Activated CD4-positive, alpha-beta T cell treated with anti-CD3 and anti-CD28 coated beads for 36 hours (primary cell): ENCODE measurements around the gene NEUROG3. TPM values are rescaled to one million over a fixed set of nuclear protein-coding genes. Genes with fewer than 3 reads are reported as not detected.

Source experiments
- ATAC-seq: fragments of 200-7000 bp; cut with Tn5 transposase; one replicate; pipeline ENCODE4 v1.10.0; 2021; ENCODE audit warnings: mild to moderate bottlenecking, moderate library complexity
- CTCF ChIA-PET: fragments of 350-600 bp; sonication (Branson Sonifier 250); formaldehyde crosslinking; loops from one replicate; lab custom pipeline; 2021; ENCODE audit warnings: antibody characterized with exemption; lab: Charles Lee
- POLR2A ChIA-PET: fragments of 350-600 bp; sonication (Branson Sonifier 250); formaldehyde crosslinking; loops from one replicate; lab custom pipeline; 2021; ENCODE audit warnings: antibody characterized with exemption, inconsistent platforms; lab: Charles Lee
- DNase-seq: peaks from one replicate; pipeline ENCODE4 v3.0.0-alpha.2; 2020
- H3K27ac Mint-ChIP-seq: one replicate; pipeline ENCODE4 v1.8.0; 2021; ENCODE audit warnings: mixed read lengths
- H3K27me3 Mint-ChIP-seq: one replicate; pipeline ENCODE4 v1.8.0; 2021; ENCODE audit warnings: mixed read lengths
- H3K36me3 Mint-ChIP-seq: one replicate; pipeline ENCODE4 v1.8.0; 2021; ENCODE audit warnings: low read depth, mixed read lengths
- H3K4me1 Mint-ChIP-seq: one replicate; pipeline ENCODE4 v1.8.0; 2021; ENCODE audit warnings: mixed read lengths
- H3K4me3 Mint-ChIP-seq: one replicate; pipeline ENCODE4 v1.8.0; 2021; ENCODE audit warnings: mild to moderate bottlenecking, moderate library complexity, mixed read lengths
- H3K9me3 Mint-ChIP-seq: one replicate; pipeline ENCODE4 v1.8.0; 2021; ENCODE audit warnings: low read depth, mixed read lengths
- intact Hi-C, 2 experiments: fragments of 100-400 bp; cut with DNase I in 1 of 2; cut with micrococcal nuclease in 1 of 2; formaldehyde crosslinking; loops; one replicate each; pipeline versions ENCODE4 v1.14.2 to v1.15.1; 2022 to 2024; cut with DNase I, micrococcal nuclease
- total RNA-seq, 2 experiments: library from RNA; stranded (reverse); gene quantifications; one replicate each; pipeline ENCODE4 v1.2.3, GENCODE V29; 2021

Gene NEUROG3
- total RNA-seq, 2 experiments from 2014 or later: 0.18 to 0.21 TPM

DNA sequence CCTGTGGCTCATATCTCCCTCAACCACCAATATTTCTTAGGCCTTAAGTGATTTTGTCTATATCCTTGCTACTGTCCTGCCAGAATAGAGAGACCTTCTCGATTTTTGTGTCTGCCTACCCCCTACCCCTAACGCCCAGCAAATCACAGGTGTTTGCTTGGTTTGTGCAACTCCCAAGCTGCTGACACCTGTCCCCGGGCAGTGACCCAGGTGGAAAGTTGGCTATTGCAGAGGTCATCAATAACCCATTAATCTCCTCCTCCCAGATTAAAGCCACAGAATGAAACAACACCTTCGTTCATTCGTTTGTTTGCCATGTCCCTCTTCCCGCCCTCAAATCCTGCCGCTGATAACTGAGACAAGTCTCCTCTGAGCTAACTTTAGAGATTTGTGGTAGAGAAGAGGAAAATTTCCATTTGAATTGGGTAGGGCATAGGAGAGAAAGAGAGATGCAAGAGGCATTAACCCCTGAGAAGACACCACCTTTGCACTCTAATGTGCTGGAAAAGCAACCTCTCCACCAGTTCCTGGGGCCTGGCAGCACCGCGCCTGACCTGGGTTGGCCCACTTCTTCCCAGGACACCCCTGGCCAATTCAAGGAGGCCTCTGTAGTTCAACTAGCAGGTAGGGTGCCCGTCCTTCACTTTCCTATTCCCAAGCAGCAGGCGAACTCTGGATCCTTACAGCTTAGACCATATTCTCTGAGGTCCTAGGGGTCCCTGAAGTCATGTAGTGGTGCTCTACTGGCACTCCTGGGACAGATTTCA is 3.0 kb downstream of the NEUROG3 start:
- POLR2A ChIA-PET: no interaction called here
- intact Hi-C loops: no loop called here

DNA sequence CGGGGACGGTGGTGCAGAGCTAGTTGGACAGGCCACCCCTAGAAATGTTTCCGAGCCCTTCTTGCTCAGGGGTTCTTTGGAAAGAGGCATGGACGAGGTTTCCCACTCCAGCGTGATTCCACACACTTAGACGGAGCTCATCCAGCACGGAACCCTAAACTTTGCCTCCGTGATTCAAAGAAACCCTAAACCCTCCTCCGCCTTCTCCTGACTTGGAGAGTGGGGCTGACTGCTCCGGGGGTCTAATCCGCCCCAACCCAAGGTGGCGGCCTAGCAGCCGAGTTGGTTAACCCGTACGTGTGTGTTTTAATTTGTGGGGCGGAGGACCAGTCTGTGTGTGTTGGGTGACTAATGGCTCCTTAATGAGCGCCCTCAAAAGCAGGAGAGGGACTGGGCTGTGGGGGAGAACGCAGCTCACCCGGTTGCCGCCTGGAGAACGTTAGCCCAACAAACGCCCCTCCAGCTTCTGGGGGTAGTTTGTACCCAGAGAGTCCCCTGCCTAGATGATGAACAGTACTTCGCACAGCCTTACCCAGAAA is 3.8 kb downstream of the NEUROG3 start:
- H3K27me3 Mint-ChIP-seq: peaks cover 65% of the 10 kb centered on the region
- no peaks in the 10 kb centered on the region for H3K9me3 Mint-ChIP-seq
- DNase-seq (no peak), ATAC-seq (no peak)
- H3K4me1 Mint-ChIP-seq: peaks cover 16% of the 10 kb centered on the region
- POLR2A ChIA-PET: no interaction called here
- H3K36me3 Mint-ChIP-seq: no peaks in the 10 kb centered on the region
- H3K4me3 Mint-ChIP-seq: no peak overlapping the region
- CTCF ChIA-PET: interaction anchor here (0.7 to 0.9 kb wide), 3 partner anchors 12 to 54 kb away, joined by 3 to 4 read pairs (median 3); no protein-coding TSS in a partner anchor
- intact Hi-C loops: no loop called here
- H3K27ac Mint-ChIP-seq: no peak overlapping the region

More for the DNA sequence above, 3.0 kb downstream of the NEUROG3 start:
- no peak for DNase-seq
- peaks cover 21% of the 10 kb centered on the region for H3K4me1 Mint-ChIP-seq
- ATAC-seq: no peak
- H3K27ac Mint-ChIP-seq: no peak overlapping the region
- H3K4me3 Mint-ChIP-seq: no peak overlapping the region
- no peaks in the 10 kb centered on the region for H3K9me3 Mint-ChIP-seq
- CTCF ChIA-PET: interaction anchor here (0.8 kb wide), 1 partner anchor 11 kb away, joined by 4 read pairs; no protein-coding TSS in a partner anchor
- H3K27me3 Mint-ChIP-seq: peaks cover 69% of the 10 kb centered on the region
- no peaks in the 10 kb centered on the region for H3K36me3 Mint-ChIP-seq

GRCh38 chr10:69568472-69569395 is 4.5 kb downstream of the NEUROG3 start:
- CTCF ChIA-PET: interaction anchor here (0.7 to 0.9 kb wide), 2 partner anchors 28 to 53 kb away, joined by 3 read pairs; no protein-coding TSS in a partner anchor
- Mint-ChIP-seq H3K9me3 (no peaks in the 10 kb centered on the region), H3K4me3 (no peak overlapping the region), H3K36me3 (no peaks in the 10 kb centered on the region), H3K4me1 (peaks cover 11% of the 10 kb centered on the region), H3K27ac (no peak overlapping the region), H3K27me3 (peaks cover 65% of the 10 kb centered on the region)
- POLR2A ChIA-PET: no interaction called here
- DNase-seq: no peak
- intact Hi-C loops: no loop called here
- no peak for ATAC-seq

DNA sequence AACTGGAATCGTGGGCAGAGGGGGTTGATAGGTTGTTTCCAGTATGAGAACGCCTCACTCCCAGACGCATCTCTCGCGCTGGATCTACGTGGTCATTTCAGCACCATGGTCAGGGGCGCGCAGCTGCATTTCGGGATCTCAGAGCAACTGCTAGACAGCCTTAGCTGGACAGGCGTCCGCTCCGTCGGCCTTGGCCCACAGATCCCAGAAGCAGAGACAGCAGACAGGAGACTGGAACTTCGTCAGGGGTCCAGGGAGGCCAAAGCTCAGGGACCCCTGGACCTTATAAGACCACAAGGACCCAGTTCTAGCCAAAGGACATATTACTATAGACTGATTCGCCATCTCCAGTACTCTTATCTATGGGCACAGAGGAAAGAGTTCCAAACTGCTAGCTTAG is 5.3 kb downstream of the NEUROG3 start:
- peaks cover 6% of the 10 kb centered on the region for H3K4me1 Mint-ChIP-seq
- intact Hi-C loops: no loop called here
- ChIA-PET POLR2A (no interaction called here), CTCF (interaction anchor here (0.8 to 1.9 kb wide), 2 partner anchors 10 to 62 kb away, joined by 4 read pairs; no protein-coding TSS in a partner anchor)
- no peak overlapping the region for H3K27ac Mint-ChIP-seq
- peak; percentile 65 for DNase-seq
- ATAC-seq: no peak
- no peak overlapping the region for H3K4me3 Mint-ChIP-seq
- H3K27me3 Mint-ChIP-seq: peaks cover 60% of the 10 kb centered on the region
- H3K36me3 Mint-ChIP-seq: no peaks in the 10 kb centered on the region
- H3K9me3 Mint-ChIP-seq: no peaks in the 10 kb centered on the region

DNA sequence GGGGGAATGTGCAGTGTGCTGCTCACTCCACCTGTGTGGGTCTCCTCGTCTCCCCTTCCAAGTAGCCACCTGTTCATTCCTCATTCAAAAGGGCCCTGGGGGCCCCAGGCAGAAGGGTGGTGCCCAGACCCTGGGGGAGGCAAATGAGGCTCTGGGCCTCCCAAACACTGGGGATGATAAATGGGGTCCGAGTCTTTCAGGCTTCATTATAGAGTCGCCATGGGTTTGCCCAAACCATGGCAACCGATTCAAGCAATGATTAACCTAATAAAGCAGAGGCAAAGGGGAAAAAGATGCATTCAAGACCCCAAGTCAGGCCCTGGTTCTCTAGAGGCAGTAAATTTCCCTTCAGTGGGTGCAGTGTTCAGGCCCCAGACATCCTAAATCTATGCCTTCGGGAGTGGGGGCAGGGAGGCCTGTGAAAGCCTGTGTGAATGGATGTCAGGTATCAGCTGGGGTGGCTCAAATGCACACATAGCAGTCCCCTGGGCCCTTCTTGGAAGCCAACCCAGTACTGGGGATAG is 10.4 kb downstream of the NEUROG3 start:
- Mint-ChIP-seq H3K4me1 (peaks cover 10% of the 10 kb centered on the region), H3K9me3 (no peaks in the 10 kb centered on the region), H3K27me3 (peaks cover 20% of the 10 kb centered on the region), H3K36me3 (no peaks in the 10 kb centered on the region), H3K4me3 (no peak overlapping the region), H3K27ac (no peak overlapping the region)
- ChIA-PET POLR2A (no interaction called here), CTCF (no interaction called here)
- DNase-seq (no peak), ATAC-seq (no peak)
- intact Hi-C loops: no loop called here

- ATAC-seq (no peak), DNase-seq (no peak)
- no peaks in the 10 kb centered on the region for H3K9me3 Mint-ChIP-seq
- H3K27ac Mint-ChIP-seq: no peak overlapping the region
- CTCF ChIA-PET: no interaction called here
- intact Hi-C loops: no loop called here
- peaks cover 4% of the 10 kb centered on the region for H3K27me3 Mint-ChIP-seq
- no peaks in the 10 kb centered on the region for H3K36me3 Mint-ChIP-seq
- H3K4me3 Mint-ChIP-seq: no peak overlapping the region
- H3K4me1 Mint-ChIP-seq: peaks cover 10% of the 10 kb centered on the region
- POLR2A ChIA-PET: no interaction called here
Measured at GRCh38 chr10:69559525-69559924, 13.7 kb downstream of the NEUROG3 start.

DNA sequence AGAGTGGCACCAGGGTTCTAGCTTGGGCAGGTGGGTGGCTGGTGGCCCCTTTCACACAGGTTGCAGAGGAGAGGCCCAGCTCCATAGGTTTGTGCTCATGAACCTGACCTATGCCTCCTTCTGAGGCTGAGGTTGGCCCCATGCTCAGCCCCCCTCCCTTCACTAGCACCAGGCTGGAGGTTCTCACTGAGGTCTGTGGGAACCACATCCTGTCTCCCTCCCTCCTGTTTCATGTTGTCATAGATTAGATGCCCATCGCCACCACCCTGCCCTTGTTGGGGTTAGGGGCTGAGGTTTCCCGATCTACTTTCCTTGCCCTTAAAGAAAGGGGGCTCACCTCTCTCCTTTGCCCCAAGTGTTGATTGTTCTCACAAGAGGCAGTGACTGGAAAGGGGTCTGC is 14.7 kb downstream of the NEUROG3 start:
- peak; percentile 27 for DNase-seq
- H3K4me3 Mint-ChIP-seq: no peak overlapping the region

GRCh38 chr10:69554611-69555010 is 18.6 kb downstream of the NEUROG3 start:
- H3K27me3 Mint-ChIP-seq: peaks cover 3% of the 10 kb centered on the region
- POLR2A ChIA-PET: no interaction called here
- intact Hi-C loops: no loop called here
- H3K36me3 Mint-ChIP-seq: no peaks in the 10 kb centered on the region
- DNase-seq: no peak
- H3K4me1 Mint-ChIP-seq: peaks cover 10% of the 10 kb centered on the region
- H3K4me3 Mint-ChIP-seq: no peak overlapping the region
- H3K27ac Mint-ChIP-seq: no peak overlapping the region
- no peak for ATAC-seq
- CTCF ChIA-PET: interaction anchor here (1.5 kb wide), 1 partner anchor 39 kb away, joined by 4 read pairs; no protein-coding TSS in a partner anchor
- peaks cover 6% of the 10 kb centered on the region for H3K9me3 Mint-ChIP-seq

More for the DNA sequence above, 14.7 kb downstream of the NEUROG3 start:
- POLR2A ChIA-PET: no interaction called here
- Mint-ChIP-seq H3K27ac (no peak overlapping the region), H3K36me3 (no peaks in the 10 kb centered on the region), H3K9me3 (no peaks in the 10 kb centered on the region), H3K27me3 (peaks cover under 1% of the 10 kb centered on the region), H3K4me1 (peaks cover 10% of the 10 kb centered on the region)
- CTCF ChIA-PET: no interaction called here
- ATAC-seq: peak; percentile 53
- intact Hi-C loops: no loop called here

DNA sequence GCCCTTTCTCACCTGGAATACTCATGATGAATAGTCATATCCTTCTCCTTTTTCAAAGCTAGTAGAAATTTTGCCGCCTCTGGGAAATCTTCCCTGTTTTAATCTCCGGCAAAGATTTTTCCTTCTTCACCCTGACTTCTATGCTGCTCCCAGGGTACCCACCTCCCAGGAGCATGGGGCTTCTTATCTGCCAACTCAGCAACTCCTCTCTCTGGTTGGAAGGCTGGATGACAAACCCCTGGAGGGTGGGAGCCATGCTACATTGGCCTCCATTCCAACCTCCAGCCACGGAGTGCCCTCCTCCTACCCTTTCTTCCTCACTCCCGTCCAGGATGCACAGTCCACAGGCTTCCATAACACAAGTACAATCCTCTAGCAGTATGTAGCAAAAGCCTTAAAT is 19.9 kb downstream of the NEUROG3 start:
- Mint-ChIP-seq H3K9me3 (peaks cover 14% of the 10 kb centered on the region), H3K4me3 (no peak overlapping the region), H3K4me1 (peaks cover 3% of the 10 kb centered on the region), H3K36me3 (no peaks in the 10 kb centered on the region), H3K27ac (no peak overlapping the region), H3K27me3 (peaks cover 3% of the 10 kb centered on the region)
- CTCF ChIA-PET: interaction anchor here (0.6 to 1.0 kb wide), 2 partner anchors 30 to 85 kb away, joined by 3 read pairs; no protein-coding TSS in a partner anchor
- intact Hi-C loops: no loop called here
- ATAC-seq (no peak), DNase-seq (no peak)
- POLR2A ChIA-PET: no interaction called here

DNA sequence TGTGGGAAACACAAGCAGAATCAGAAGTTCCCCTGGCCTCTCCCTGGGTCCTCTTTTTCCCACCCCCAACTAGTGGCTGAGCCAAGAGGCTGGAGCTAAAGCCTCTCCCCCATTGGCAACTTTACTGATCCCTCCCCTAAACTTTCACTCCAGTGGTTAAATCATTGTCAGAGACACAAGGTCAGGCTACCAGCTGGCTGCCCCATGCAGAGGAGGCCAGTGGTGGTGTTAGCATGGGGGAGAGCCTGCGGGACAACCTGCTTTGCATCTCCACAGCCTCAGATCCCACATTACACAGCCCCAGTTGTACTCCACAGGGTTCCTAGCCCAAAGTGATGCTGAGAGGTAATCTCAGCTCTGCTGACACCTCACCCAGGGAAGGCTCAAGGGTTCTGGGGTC is 21.0 kb downstream of the NEUROG3 start:
- H3K36me3 Mint-ChIP-seq: no peaks in the 10 kb centered on the region
- no peaks in the 10 kb centered on the region for H3K4me1 Mint-ChIP-seq
- H3K27ac Mint-ChIP-seq: no peak overlapping the region
- intact Hi-C loops: no loop called here
- ATAC-seq (no peak), DNase-seq (no peak)
- H3K4me3 Mint-ChIP-seq: no peak overlapping the region
- CTCF ChIA-PET: interaction anchor here (0.7 to 1.0 kb wide), 2 partner anchors 31 to 102 kb away, joined by 3 read pairs; no protein-coding TSS in a partner anchor
- POLR2A ChIA-PET: interaction anchor here (0.5 kb wide), 1 partner anchor 22 kb away, joined by 3 read pairs; no protein-coding TSS in a partner anchor
- peaks cover 16% of the 10 kb centered on the region for H3K9me3 Mint-ChIP-seq
- H3K27me3 Mint-ChIP-seq: peaks cover 3% of the 10 kb centered on the region

DNA sequence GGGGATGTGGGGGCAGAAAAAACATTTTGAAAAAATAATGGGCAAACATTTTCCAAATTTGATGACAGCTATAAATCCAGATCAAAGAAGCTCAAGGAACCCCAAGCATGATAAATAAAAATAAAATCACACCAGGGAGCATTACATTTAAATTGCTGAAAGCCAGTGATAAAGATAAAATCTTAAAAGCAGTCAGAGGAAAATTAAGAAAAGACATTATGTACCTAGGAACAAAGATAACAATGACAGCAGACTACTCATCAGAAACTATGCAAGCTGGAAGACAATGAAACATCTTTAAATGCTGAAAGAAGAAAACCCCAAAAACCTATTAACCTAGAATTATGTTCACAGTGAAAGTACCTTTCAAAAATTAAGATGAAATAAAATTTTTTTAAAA is 23.3 kb downstream of the NEUROG3 start:
- Mint-ChIP-seq H3K36me3 (no peaks in the 10 kb centered on the region), H3K27ac (no peak overlapping the region), H3K9me3 (peaks cover 16% of the 10 kb centered on the region), H3K4me3 (no peak overlapping the region), H3K4me1 (no peaks in the 10 kb centered on the region), H3K27me3 (peaks cover 9% of the 10 kb centered on the region)
- no peak for DNase-seq
- ChIA-PET CTCF (interaction anchor here (1.0 to 1.1 kb wide), 2 partner anchors 58 to 166 kb away, joined by 3 read pairs; no protein-coding TSS in a partner anchor), POLR2A (no interaction called here)
- ATAC-seq: no peak
- intact Hi-C loops: no loop called here
